Smooth muscle cell (in vitro differentiated cells): ENCODE results near the gene GHR. TPM values are rescaled to one million over a fixed set of nuclear protein-coding genes. Genes with fewer than 3 reads are reported as not detected.

ENCODE experiments used
- DNase-seq: peaks from one replicate; lab custom pipeline; 2025; ENCODE audit not compliant: unreplicated experiment; lab: John Stamatoyannopoulos, UW
- H2AFZ ChIP-seq: fragments of 200-600 bp; sonication (generic); 2 replicates; pipeline ENCODE4 v1.6.0; 2016; ENCODE audit warnings: antibody characterized with exemption, low read depth, mild to moderate bottlenecking
- H3F3A ChIP-seq: fragments of 200-600 bp; sonication (generic); 2 replicates; pipeline ENCODE4 v1.6.0; 2017; ENCODE audit warnings: antibody characterized with exemption, low read depth
- H3K27ac ChIP-seq: fragments of 200-600 bp; sonication (generic); 2 replicates; pipeline ENCODE4 v1.5.1; 2016; ENCODE audit warnings: low read depth, mild to moderate bottlenecking
- H3K27me3 ChIP-seq: fragments of 200-600 bp; sonication (generic); 2 replicates; pipeline ENCODE4 v1.6.1; 2016; ENCODE audit warnings: low read depth, mild to moderate bottlenecking
- H3K36me3 ChIP-seq: fragments of 200-600 bp; sonication (generic); 2 replicates; pipeline ENCODE4 v1.5.1; 2016; ENCODE audit warnings: low read depth
- H3K4me1 ChIP-seq: fragments of 200-600 bp; sonication (generic); 2 replicates; pipeline ENCODE4 v1.5.1; 2016; ENCODE audit warnings: low read depth
- H3K4me2 ChIP-seq: fragments of 200-600 bp; sonication (generic); 2 replicates; pipeline ENCODE4 v1.6.0; 2016; ENCODE audit warnings: mild to moderate bottlenecking
- H3K4me3 ChIP-seq: fragments of 200-600 bp; sonication (generic); 2 replicates; pipeline ENCODE4 v1.5.1; 2016; ENCODE audit warnings: mild to moderate bottlenecking
- H3K79me2 ChIP-seq: fragments of 200-600 bp; sonication (generic); 2 replicates; pipeline ENCODE4 v1.6.0; 2016; ENCODE audit warnings: low read depth, mild to moderate bottlenecking
- H3K9ac ChIP-seq: fragments of 200-600 bp; sonication (generic); 2 replicates; pipeline ENCODE4 v1.6.0; 2016; ENCODE audit warnings: low read depth
- H3K9me3 ChIP-seq: fragments of 200-600 bp; sonication (generic); replicated peaks from 2 replicates; pipeline ENCODE4 v1.5.1; 2016; ENCODE audit warnings: low read depth
- H4K20me1 ChIP-seq: fragments of 200-600 bp; sonication (generic); 2 replicates; pipeline ENCODE4 v1.6.0; 2016; ENCODE audit warnings: low read depth
- CTCF ChIP-seq: fragments of 200-600 bp; sonication (generic); IDR thresholded peaks from 2 replicates; pipeline ENCODE4 v1.5.1; 2017; ENCODE audit warnings: borderline replicate concordance, mild to moderate bottlenecking, antibody characterized with exemption; ENCODE audit not compliant: insufficient read depth, poor library complexity, severe bottlenecking
- WGBS: methylation state at CpG from one replicate; pipeline ENCODE4 v1.1.7; 2016; ENCODE audit warnings: low lambda C conversion rate; 5-methylcytosine and 5-hydroxymethylcytosine counted together
- polyA plus RNA-seq: library from polyadenylated mRNA; unstranded; fragments of >200 nt; fragmentation: Nextera tagmentation; extraction: Ambion mirVana; gene quantifications from 2 replicates; pipeline ENCODE4 v1.2.1, GENCODE V29; 2016
- total RNA-seq: library from RNA; depleted of rRNA; stranded (reverse); fragments of >200 nt; gene quantifications from 2 replicates; pipeline ENCODE4 v1.2.3, GENCODE V29; 2014

Gene GHR
- total and polyA plus RNA-seq, 2 experiments from 2014 or later: 2.1 to 4.3 TPM

- no peaks in the 10 kb centered on the region for H3K27me3 ChIP-seq
- no peak for TF ChIP-seq CTCF
- H3K9ac ChIP-seq: no peak overlapping the region
- H2AFZ ChIP-seq: no peak overlapping the region
- no peaks in the 10 kb centered on the region for H3K36me3 ChIP-seq
- 89% methylated on average over 2 of the region's 2 CpGs for whole genome bisulfite sequencing
- DNase-seq: no peak
- no peaks in the 10 kb centered on the region for H3K4me1 ChIP-seq
- no peaks in the 10 kb centered on the region for H3K79me2 ChIP-seq
- no peaks in the 10 kb centered on the region for H3F3A ChIP-seq
- no peak overlapping the region for H3K4me2 ChIP-seq
- no peak overlapping the region for H3K27ac ChIP-seq
- H3K4me3 ChIP-seq: no peak overlapping the region
- no peaks in the 10 kb centered on the region for H4K20me1 ChIP-seq
- H3K9me3 ChIP-seq: no peaks in the 10 kb centered on the region
These were observed 20.0 kb upstream of the GHR start for GRCh38 chr5:42403236-42403635.

- TF ChIP-seq CTCF: no peak
- Histone ChIP-seq H3K27ac (no peak overlapping the region), H3F3A (no peaks in the 10 kb centered on the region), H2AFZ (no peak overlapping the region), H3K9me3 (no peaks in the 10 kb centered on the region), H3K9ac (no peak overlapping the region), H4K20me1 (no peaks in the 10 kb centered on the region), H3K36me3 (no peaks in the 10 kb centered on the region), H3K79me2 (no peaks in the 10 kb centered on the region), H3K4me2 (no peak overlapping the region), H3K27me3 (no peaks in the 10 kb centered on the region), H3K4me3 (no peak overlapping the region), H3K4me1 (no peaks in the 10 kb centered on the region)
- 81% methylated on average over 2 of the region's 2 CpGs for WGBS
- no peak for DNase-seq
These were observed 18.9 kb upstream of the GHR start for GRCh38 chr5:42404366-42404765.

- no peaks in the 10 kb centered on the region for H4K20me1 ChIP-seq
- H3K4me3 ChIP-seq: no peak overlapping the region
- no peak overlapping the region for H3K27ac ChIP-seq
- no peaks in the 10 kb centered on the region for H3K36me3 ChIP-seq
- H3F3A ChIP-seq: no peaks in the 10 kb centered on the region
- H3K4me1 ChIP-seq: no peaks in the 10 kb centered on the region
- TF ChIP-seq CTCF: no peak
- H2AFZ ChIP-seq: no peak overlapping the region
- no peak overlapping the region for H3K9ac ChIP-seq
- H3K27me3 ChIP-seq: no peaks in the 10 kb centered on the region
- DNase-seq: no peak
- no peak overlapping the region for H3K4me2 ChIP-seq
- no peaks in the 10 kb centered on the region for H3K9me3 ChIP-seq
- 78% methylated on average over 1 of the region's 1 CpG for WGBS
- no peaks in the 10 kb centered on the region for H3K79me2 ChIP-seq
These were observed 3.9 kb upstream of the GHR start for GRCh38 chr5:42419294-42419693.

GRCh38 chr5:42422656-42423280, 471 bp upstream of the GHR start:
- no peak for DNase-seq
- Histone ChIP-seq H4K20me1 (no peaks in the 10 kb centered on the region), H3K4me1 (no peaks in the 10 kb centered on the region), H3F3A (no peaks in the 10 kb centered on the region), H3K79me2 (no peaks in the 10 kb centered on the region), H3K9me3 (no peaks in the 10 kb centered on the region), H3K36me3 (no peaks in the 10 kb centered on the region), H3K4me2 (peak overlapping the region; percentile 88), H3K27ac (no peak overlapping the region), H3K9ac (no peak overlapping the region), H3K4me3 (peak overlapping the region; percentile 77), H2AFZ (peak overlapping the region; percentile 81), H3K27me3 (peaks cover 6% of the 10 kb centered on the region)
- WGBS: 26% methylated on average over 7 of the region's 7 CpGs
- no peak for TF ChIP-seq CTCF
